ENCODE data around the gene RNF220.

RNF220 gene

DNA sequence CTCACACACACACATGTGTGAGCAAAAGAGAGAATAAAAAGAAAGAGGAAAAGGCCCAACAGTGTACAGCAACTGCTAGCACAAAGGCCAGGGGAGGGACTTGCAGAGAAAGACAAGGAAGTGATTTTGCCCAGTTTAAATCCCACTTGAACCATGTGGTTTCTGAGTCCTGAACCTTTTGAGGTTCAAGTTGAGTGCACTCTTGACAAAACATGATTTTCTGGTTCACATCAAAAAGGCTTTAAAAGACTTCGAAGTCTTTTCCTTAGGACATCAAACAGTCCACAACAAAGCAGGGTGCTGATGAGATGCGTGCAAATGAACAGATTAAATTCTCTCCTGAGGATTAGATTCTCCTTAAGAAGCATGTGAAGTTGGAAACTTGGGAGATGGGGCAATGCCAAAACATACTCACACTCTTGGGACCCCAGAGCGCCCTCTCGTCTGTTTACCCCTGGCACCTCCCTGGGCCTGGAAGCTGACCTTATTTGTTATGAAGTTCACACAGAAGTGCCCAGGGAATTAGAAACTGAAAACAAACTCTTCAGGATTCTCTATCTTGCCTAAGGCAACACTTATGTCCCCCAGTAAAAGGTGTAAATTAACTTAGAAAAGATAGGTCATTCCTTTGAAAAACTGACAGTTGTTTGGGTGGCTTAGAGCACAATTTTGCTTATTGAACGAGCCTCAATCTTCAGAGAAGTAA lies 31.5 kb downstream of the RNF220 start:
- no peak overlapping the region for H3K27ac ChIP-seq (ENCODE audit: low read length)
- 0 out of 2 replicates have a peak, but pooled peaks cover 5% of the 10 kb centered on the region for H3K4me1 ChIP-seq (ENCODE audit: control insufficient read depth, insufficient read depth, low read length)
- WGBS (ENCODE audit: insufficient coverage, insufficient read length), result no CpG with 5 or more reads among the region's 5 CpGs
- H3K27me3 ChIP-seq (ENCODE audit: control insufficient read depth, insufficient read depth, low read length), result no peaks in the 10 kb centered on the region
- no peak for DNase-seq (ENCODE audit: low read depth, low spot score)
- no peaks in the 10 kb centered on the region for H3K9me3 ChIP-seq (ENCODE audit: control insufficient read depth, insufficient read depth, low read length)
- H3K36me3 ChIP-seq (ENCODE audit: control insufficient read depth, insufficient read depth, low read length), result no peaks in the 10 kb centered on the region
- no peak overlapping the region for H3K4me3 ChIP-seq (ENCODE audit: low read length)

DNA sequence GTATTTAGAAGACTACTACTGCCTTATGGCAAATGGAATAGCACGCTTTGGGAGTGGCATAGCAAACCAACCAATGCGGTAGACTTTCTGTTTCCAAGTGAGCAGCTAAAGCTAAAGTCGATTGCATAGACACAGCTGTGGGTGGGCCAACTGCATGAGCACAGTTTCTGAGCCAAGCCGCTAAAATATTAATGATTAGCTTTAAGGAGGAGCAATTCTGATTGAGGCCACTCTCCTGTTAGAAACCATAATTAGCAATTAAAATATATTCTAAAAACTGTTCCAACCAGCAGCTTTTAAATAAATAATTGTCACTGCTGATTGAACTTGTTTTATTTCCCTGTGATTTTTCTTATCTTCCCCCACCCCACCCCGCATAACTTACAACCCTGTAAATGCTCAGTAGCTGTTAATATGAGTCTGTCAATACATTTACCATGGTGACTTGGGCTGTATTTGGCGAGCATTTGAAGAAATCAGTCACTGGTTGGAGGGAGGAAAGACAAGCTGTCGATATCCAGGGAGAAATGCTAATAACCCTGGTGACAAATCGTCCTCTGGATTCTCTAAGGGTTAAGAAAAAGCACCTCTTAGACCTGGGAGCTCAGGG lies 32.2 kb downstream of the RNF220 start:
- no peak overlapping the region for H3K4me3 ChIP-seq (ENCODE audit: low read length)
- DNase-seq (ENCODE audit: low read depth, low spot score), result no peak
- no peaks in the 10 kb centered on the region for H3K36me3 ChIP-seq (ENCODE audit: control insufficient read depth, insufficient read depth, low read length)
- H3K4me1 ChIP-seq (ENCODE audit: control insufficient read depth, insufficient read depth, low read length), result 0 out of 2 replicates have a peak, but pooled peaks cover 5% of the 10 kb centered on the region
- no CpG with 5 or more reads among the region's 8 CpGs for WGBS (ENCODE audit: insufficient coverage, insufficient read length)
- H3K27ac ChIP-seq (ENCODE audit: low read length), result no peak overlapping the region
- no peaks in the 10 kb centered on the region for H3K9me3 ChIP-seq (ENCODE audit: control insufficient read depth, insufficient read depth, low read length)
- H3K27me3 ChIP-seq (ENCODE audit: control insufficient read depth, insufficient read depth, low read length), result no peaks in the 10 kb centered on the region

DNA sequence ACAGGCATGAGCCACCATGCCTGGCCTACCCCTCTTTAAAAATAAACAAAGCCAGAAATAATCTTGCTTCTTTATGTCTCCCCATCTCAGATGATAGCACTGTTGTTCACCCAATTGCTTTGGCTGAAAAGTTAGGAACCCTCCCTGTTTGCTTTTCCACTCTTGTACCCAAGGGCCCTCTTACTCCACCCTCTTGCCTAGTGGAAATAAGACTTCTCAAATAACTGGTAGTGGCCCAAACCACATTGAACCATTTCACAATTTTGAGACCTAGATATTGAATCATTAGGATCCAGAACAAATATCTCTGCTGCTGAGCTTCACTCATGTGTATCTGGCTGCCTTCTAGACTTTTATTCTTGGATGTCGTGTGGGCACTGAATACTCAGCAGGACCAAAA lies 37.7 kb downstream of the RNF220 start:
- no peak for DNase-seq (ENCODE audit: low read depth, low spot score)
- Histone ChIP-seq H3K27ac (ENCODE audit: low read length) (no peak overlapping the region), H3K4me1 (ENCODE audit: control insufficient read depth, insufficient read depth, low read length) (0 out of 2 replicates have a peak, but pooled peaks cover 1% of the 10 kb centered on the region), H3K36me3 (ENCODE audit: control insufficient read depth, insufficient read depth, low read length) (no peaks in the 10 kb centered on the region), H3K9me3 (ENCODE audit: control insufficient read depth, insufficient read depth, low read length) (no peaks in the 10 kb centered on the region), H3K27me3 (ENCODE audit: control insufficient read depth, insufficient read depth, low read length) (no peaks in the 10 kb centered on the region), H3K4me3 (ENCODE audit: low read length) (no peak overlapping the region)
- WGBS (ENCODE audit: insufficient coverage, insufficient read length), result no CpG with 5 or more reads among the region's 1 CpG

DNA sequence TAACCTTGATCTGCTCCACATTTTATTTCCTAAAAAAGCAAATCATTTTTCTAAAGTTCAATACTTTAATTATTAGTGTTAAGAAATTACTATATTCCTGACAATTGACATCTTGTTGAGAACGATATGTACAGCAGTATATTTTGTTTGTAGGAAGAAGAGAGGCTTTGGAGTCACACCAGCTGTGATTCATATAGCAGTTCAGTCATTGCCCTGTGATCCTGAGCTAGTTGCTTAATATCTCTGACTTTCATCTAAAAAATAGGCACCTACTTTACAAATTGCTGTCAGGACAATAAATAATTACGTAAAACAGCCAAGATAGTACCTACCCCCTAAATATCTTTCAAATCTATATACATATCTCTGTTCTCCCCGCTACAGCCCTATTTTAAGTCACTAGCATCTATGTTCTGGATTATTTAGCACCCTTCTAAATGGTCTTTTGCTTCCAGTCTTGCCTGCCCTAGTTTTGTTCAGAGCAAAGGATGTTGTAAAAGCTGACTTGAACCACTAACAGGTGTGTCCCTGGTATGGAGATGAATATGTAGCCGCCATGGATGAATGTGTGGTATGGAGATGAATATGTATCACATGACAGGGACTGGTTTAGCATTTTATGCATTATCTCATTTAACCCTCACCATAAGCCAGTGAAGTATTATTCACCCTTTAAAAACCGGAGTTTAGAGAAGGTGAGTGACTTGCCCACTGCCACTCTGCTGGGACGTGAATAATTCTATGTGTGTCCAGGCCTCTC lies 42.2 kb downstream of the RNF220 start:
- Histone ChIP-seq H3K4me3 (ENCODE audit: low read length) (no peak overlapping the region), H3K27ac (ENCODE audit: low read length) (no peak overlapping the region), H3K27me3 (ENCODE audit: control insufficient read depth, insufficient read depth, low read length) (no peaks in the 10 kb centered on the region), H3K4me1 (ENCODE audit: control insufficient read depth, insufficient read depth, low read length) (no peaks in the 10 kb centered on the region), H3K36me3 (ENCODE audit: control insufficient read depth, insufficient read depth, low read length) (no peaks in the 10 kb centered on the region), H3K9me3 (ENCODE audit: control insufficient read depth, insufficient read depth, low read length) (no peaks in the 10 kb centered on the region)
- 100% methylated on average over 2 of the region's 6 CpGs for WGBS (ENCODE audit: insufficient coverage, insufficient read length)
- DNase-seq (ENCODE audit: low read depth, low spot score), result no peak

DNA sequence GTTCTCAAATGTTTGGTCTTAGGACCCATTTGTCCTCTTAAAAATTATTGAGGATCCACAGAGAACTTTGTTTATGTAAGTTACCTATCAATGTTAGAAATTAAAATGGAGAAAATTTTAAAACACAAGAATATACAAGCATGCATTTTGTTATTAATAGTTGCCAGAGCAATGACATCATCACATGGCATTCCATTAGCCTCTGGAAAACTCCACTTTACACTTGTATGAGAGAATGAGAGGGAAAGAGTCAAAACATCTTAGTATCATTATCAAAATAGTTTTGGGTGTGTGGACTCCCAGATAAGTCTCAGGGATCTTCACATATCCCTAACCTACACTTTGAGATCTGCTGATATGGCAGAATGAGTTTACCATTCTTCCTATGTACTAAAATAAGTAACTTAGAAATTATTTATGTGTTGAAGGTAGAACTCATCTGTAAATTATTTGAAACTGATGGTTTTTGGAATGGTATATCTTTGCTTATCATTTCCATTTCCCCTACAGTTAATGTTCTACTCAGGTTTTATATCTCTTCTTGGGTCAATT lies 48.8 kb downstream of the RNF220 start:
- DNase-seq (ENCODE audit: low read depth, low spot score), result no peak
- no peaks in the 10 kb centered on the region for H3K4me1 ChIP-seq (ENCODE audit: control insufficient read depth, insufficient read depth, low read length)
- no peaks in the 10 kb centered on the region for H3K36me3 ChIP-seq (ENCODE audit: control insufficient read depth, insufficient read depth, low read length)
- H3K4me3 ChIP-seq (ENCODE audit: low read length), result no peak overlapping the region
- no peaks in the 10 kb centered on the region for H3K9me3 ChIP-seq (ENCODE audit: control insufficient read depth, insufficient read depth, low read length)
- no peak overlapping the region for H3K27ac ChIP-seq (ENCODE audit: low read length)
- no peaks in the 10 kb centered on the region for H3K27me3 ChIP-seq (ENCODE audit: control insufficient read depth, insufficient read depth, low read length)

DNA sequence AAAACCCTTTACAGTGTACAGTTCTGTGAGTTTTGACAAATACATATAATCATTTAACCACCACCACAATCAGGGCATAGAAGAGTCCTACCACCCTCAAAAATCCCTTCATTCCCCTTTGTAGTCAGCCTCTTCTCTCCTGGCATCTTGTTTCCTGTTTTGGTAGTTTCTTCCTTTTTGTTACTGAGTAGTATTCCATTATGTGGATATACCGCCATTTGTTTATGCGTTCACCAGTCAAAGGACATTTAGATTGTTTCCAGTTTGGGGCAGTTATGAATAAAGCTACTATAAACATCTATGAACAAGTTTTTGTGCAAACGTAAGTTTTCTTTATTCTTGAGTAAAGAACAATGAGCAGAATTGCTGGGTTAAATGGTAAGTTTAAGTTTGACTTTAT lies 49.6 kb downstream of the RNF220 start:
- H3K4me3 ChIP-seq (ENCODE audit: low read length), result no peak overlapping the region
- H3K9me3 ChIP-seq (ENCODE audit: control insufficient read depth, insufficient read depth, low read length), result no peaks in the 10 kb centered on the region
- no CpG with 5 or more reads among the region's 3 CpGs for WGBS (ENCODE audit: insufficient coverage, insufficient read length)
- no peaks in the 10 kb centered on the region for H3K36me3 ChIP-seq (ENCODE audit: control insufficient read depth, insufficient read depth, low read length)
- no peaks in the 10 kb centered on the region for H3K4me1 ChIP-seq (ENCODE audit: control insufficient read depth, insufficient read depth, low read length)
- H3K27me3 ChIP-seq (ENCODE audit: control insufficient read depth, insufficient read depth, low read length), result no peaks in the 10 kb centered on the region
- DNase-seq (ENCODE audit: low read depth, low spot score), result no peak
- H3K27ac ChIP-seq (ENCODE audit: low read length), result no peak overlapping the region

DNA sequence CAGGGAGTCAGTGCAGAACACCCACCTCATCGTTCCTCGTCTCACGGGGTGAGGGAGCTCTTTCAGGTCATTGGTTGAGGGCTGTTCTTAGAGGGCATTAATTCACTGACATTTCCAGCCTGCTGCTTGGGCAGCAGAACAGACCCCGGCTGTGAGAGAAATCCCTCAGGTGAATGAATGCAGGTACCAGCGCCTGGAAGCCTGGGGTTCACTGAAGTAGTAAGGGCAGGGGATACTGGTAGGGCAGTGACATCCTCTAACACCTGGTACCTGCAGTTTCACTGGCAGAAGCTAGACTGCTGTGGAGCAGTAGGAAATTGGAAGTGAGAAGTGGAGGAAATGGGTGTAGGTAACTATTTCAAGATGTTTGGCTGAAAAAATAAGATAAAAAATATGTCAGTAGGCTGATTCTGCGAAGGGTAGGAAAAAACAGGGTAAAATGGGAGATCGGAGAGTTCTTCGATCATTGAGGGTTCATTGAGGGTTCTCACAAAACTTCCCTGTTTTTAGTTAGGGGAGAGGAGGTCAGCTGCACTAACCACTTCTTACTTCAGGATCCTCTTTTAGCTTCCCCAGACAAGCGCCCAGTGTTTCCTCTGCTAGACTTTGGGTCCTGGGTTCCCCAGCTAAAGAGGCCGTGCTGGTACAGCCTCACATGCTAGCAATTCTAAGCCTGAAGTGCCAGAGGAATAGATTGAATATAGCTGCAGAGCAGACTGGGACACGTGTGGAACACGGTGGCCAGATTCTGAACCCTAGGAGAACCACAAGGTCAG lies 55.2 kb downstream of the RNF220 start:
- DNase-seq (ENCODE audit: low read depth, low spot score), result no peak
- no peak overlapping the region for H3K27ac ChIP-seq (ENCODE audit: low read length)
- no peak overlapping the region for H3K4me3 ChIP-seq (ENCODE audit: low read length)
- H3K4me1 ChIP-seq (ENCODE audit: control insufficient read depth, insufficient read depth, low read length), result no peaks in the 10 kb centered on the region
- H3K27me3 ChIP-seq (ENCODE audit: control insufficient read depth, insufficient read depth, low read length), result no peaks in the 10 kb centered on the region
- no CpG with 5 or more reads among the region's 12 CpGs for WGBS (ENCODE audit: insufficient coverage, insufficient read length)
- no peaks in the 10 kb centered on the region for H3K36me3 ChIP-seq (ENCODE audit: control insufficient read depth, insufficient read depth, low read length)
- H3K9me3 ChIP-seq (ENCODE audit: control insufficient read depth, insufficient read depth, low read length), result no peaks in the 10 kb centered on the region

DNA sequence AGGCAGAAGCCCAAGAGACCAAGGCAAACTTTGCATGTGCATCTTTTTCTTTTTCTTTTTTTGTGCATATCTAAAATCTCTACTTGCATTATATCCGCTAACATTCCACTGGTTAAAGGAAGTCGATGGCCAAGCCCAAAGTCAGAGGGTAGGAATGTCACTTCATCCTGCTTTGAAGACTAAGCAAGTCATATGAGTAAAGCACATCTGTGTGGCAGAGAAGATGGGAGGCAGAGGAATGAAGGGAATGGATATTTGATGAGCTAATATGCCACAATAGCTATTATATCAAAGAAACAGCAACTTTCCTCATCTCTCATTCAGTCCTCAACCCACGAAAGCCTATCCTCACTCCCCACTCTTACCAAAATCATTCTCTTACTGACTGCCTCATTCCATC lies 59.3 kb downstream of the RNF220 start:
- no peak overlapping the region for H3K27ac ChIP-seq (ENCODE audit: low read length)
- H3K4me1 ChIP-seq (ENCODE audit: control insufficient read depth, insufficient read depth, low read length), result no peaks in the 10 kb centered on the region
- no peaks in the 10 kb centered on the region for H3K27me3 ChIP-seq (ENCODE audit: control insufficient read depth, insufficient read depth, low read length)
- H3K9me3 ChIP-seq (ENCODE audit: control insufficient read depth, insufficient read depth, low read length), result no peaks in the 10 kb centered on the region
- DNase-seq (ENCODE audit: low read depth, low spot score), result no peak
- WGBS (ENCODE audit: insufficient coverage, insufficient read length), result 100% methylated on average over 1 of the region's 3 CpGs
- H3K4me3 ChIP-seq (ENCODE audit: low read length), result no peak overlapping the region
- H3K36me3 ChIP-seq (ENCODE audit: control insufficient read depth, insufficient read depth, low read length), result no peaks in the 10 kb centered on the region

DNA sequence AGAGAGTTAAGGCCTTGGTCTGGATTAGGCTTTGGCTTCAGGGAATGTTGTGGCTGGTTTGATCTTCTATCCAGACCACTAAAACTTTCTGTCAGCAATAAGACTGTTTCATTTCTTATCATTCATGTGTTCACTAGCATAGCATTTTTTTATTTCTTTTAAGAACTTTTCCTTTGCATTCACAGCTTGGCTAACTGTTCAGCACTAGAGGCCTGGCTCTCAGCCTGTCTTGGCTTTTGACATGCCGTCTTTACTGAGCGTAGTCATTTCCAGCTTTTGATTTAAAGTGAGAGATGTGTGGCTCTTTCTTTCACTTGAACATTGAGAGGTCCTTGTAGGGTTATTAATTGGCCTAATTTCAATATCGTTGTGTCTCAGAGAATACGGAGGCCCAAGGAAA lies 62.5 kb downstream of the RNF220 start:
- H3K4me1 ChIP-seq (ENCODE audit: control insufficient read depth, insufficient read depth, low read length), result no peaks in the 10 kb centered on the region
- H3K4me3 ChIP-seq (ENCODE audit: low read length), result no peak overlapping the region
- no peak for DNase-seq (ENCODE audit: low read depth, low spot score)
- no peaks in the 10 kb centered on the region for H3K36me3 ChIP-seq (ENCODE audit: control insufficient read depth, insufficient read depth, low read length)
- no peaks in the 10 kb centered on the region for H3K9me3 ChIP-seq (ENCODE audit: control insufficient read depth, insufficient read depth, low read length)
- no peak overlapping the region for H3K27ac ChIP-seq (ENCODE audit: low read length)
- H3K27me3 ChIP-seq (ENCODE audit: control insufficient read depth, insufficient read depth, low read length), result no peaks in the 10 kb centered on the region
- no CpG with 5 or more reads among the region's 4 CpGs for WGBS (ENCODE audit: insufficient coverage, insufficient read length)

DNA sequence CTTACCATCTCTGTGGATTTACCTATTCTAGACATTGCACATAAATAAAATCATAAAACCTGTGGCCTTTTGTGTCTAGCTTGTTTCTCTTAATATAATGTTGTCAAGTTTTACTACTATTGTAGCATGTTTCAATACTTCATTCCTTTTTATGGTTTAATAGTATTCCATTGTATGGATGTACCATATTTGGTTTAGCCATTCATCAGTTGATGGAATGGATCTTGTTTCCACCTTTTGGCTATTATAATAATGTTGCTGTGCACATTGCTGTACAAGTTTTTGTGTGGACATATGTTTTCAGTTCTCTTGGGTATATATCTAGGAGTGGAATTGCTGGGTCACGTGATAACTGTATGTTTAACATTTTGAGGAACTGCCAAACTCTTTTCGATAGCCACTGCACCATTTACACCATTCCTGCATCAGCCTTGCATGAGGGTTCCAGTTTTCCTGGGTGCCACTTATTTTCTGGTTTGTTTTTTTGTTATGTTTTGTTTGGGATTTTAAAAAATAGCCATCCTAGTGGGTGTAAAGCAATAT lies 66.9 kb downstream of the RNF220 start:
- no peak for DNase-seq (ENCODE audit: low read depth, low spot score)
- Histone ChIP-seq H3K4me3 (ENCODE audit: low read length) (no peak overlapping the region), H3K9me3 (ENCODE audit: control insufficient read depth, insufficient read depth, low read length) (no peaks in the 10 kb centered on the region), H3K4me1 (ENCODE audit: control insufficient read depth, insufficient read depth, low read length) (no peaks in the 10 kb centered on the region), H3K27me3 (ENCODE audit: control insufficient read depth, insufficient read depth, low read length) (no peaks in the 10 kb centered on the region), H3K27ac (ENCODE audit: low read length) (no peak overlapping the region), H3K36me3 (ENCODE audit: control insufficient read depth, insufficient read depth, low read length) (no peaks in the 10 kb centered on the region)
- no CpG with 5 or more reads among the region's 2 CpGs for WGBS (ENCODE audit: insufficient coverage, insufficient read length)
